Measurements from ENCODE around the gene FBXL20.

Gene FBXL20

GRCh38 chr17:39227364-39227919 lies 174.0 kb downstream of the FBXL20 start:
- H3K4me3 ChIP-seq (replicated peaks in 1 of 2; ENCODE audit: low read depth in 2 of 2, low read length in 2 of 2), result no peak overlapping the region
- TF ChIP-seq, protein P1, sequence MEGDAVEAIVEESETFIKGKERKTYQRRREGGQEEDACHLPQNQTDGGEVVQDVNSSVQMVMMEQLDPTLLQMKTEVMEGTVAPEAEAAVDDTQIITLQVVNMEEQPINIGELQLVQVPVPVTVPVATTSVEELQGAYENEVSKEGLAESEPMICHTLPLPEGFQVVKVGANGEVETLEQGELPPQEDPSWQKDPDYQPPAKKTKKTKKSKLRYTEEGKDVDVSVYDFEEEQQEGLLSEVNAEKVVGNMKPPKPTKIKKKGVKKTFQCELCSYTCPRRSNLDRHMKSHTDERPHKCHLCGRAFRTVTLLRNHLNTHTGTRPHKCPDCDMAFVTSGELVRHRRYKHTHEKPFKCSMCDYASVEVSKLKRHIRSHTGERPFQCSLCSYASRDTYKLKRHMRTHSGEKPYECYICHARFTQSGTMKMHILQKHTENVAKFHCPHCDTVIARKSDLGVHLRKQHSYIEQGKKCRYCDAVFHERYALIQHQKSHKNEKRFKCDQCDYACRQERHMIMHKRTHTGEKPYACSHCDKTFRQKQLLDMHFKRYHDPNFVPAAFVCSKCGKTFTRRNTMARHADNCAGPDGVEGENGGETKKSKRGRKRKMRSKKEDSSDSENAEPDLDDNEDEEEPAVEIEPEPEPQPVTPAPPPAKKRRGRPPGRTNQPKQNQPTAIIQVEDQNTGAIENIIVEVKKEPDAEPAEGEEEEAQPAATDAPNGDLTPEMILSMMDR (IDR thresholded peaks at IDR 0.05; ENCODE audit: low read depth, low read length), result no peak
- DNase-seq (ENCODE audit: low read depth in 2 of 2), result no peak

DNA sequence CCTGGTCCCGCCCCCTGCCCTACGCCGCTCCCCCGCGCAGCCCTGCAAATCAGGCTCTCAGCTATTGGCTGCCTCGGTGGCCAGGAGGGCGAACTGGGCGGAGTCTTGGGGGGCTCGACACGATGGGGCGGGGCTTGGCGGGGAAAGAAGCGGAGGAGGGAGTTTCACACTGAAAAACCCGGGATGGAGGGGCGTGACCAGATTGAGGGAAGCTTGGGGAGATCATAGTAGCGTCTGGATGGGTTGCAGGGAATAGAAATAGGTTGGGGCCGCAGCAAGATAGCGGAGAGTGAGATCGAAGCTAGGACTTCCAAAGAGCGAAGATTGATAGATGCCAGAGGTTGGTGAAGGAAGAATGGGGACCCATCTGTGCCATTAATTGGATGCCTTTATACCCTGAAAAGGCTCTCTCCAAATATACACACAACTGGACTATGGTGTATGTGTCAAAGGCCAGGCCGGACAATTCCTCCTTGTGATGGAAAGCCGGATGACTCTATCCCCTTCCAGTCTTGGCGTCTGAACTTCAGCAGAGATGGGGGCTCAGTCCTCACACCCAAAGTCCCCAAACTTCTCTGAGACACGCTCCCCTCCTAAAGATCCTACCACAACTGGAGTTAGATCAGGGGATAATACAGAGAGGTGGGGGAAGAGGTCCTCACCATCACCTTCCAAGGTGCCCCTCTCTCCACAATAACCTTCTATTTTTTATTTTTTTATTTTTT lies 175.3 kb downstream of the FBXL20 start:
- DNase-seq (ENCODE audit: low read depth in 2 of 2), result peak; percentile 23 to 64
- TF ChIP-seq, protein P1 (IDR thresholded peaks at IDR 0.05; ENCODE audit: low read depth, low read length), result no peak
- peak overlapping the region; percentile 36 to 42 for H3K4me3 ChIP-seq (replicated peaks in 1 of 2; ENCODE audit: low read depth in 2 of 2, low read length in 2 of 2)

GRCh38 chr17:39225308-39225958 lies 176.0 kb downstream of the FBXL20 start, which contains the start of gene STAC2:
TSS of gene STAC2 (minus strand) at chr17:39225945. CDS start at chr17:39225502, 443 bp downstream.
- TF ChIP-seq, protein P1 (IDR thresholded peaks at IDR 0.05; ENCODE audit: low read depth, low read length), result no peak
- DNase-seq (ENCODE audit: low read depth in 2 of 2), result no peak
- peak within 1 kb of the TSS; percentile 36 to 42 for H3K4me3 ChIP-seq (replicated peaks in 1 of 2; ENCODE audit: low read depth in 2 of 2, low read length in 2 of 2)

GRCh38 chr17:39224778-39225307 lies 176.6 kb downstream of the FBXL20 start:
- no peak for DNase-seq (ENCODE audit: low read depth in 2 of 2)
- TF ChIP-seq, protein P1 (IDR thresholded peaks at IDR 0.05; ENCODE audit: low read depth, low read length), result no peak
- H3K4me3 ChIP-seq (replicated peaks in 1 of 2; ENCODE audit: low read depth in 2 of 2, low read length in 2 of 2), result no peak overlapping the region

DNA sequence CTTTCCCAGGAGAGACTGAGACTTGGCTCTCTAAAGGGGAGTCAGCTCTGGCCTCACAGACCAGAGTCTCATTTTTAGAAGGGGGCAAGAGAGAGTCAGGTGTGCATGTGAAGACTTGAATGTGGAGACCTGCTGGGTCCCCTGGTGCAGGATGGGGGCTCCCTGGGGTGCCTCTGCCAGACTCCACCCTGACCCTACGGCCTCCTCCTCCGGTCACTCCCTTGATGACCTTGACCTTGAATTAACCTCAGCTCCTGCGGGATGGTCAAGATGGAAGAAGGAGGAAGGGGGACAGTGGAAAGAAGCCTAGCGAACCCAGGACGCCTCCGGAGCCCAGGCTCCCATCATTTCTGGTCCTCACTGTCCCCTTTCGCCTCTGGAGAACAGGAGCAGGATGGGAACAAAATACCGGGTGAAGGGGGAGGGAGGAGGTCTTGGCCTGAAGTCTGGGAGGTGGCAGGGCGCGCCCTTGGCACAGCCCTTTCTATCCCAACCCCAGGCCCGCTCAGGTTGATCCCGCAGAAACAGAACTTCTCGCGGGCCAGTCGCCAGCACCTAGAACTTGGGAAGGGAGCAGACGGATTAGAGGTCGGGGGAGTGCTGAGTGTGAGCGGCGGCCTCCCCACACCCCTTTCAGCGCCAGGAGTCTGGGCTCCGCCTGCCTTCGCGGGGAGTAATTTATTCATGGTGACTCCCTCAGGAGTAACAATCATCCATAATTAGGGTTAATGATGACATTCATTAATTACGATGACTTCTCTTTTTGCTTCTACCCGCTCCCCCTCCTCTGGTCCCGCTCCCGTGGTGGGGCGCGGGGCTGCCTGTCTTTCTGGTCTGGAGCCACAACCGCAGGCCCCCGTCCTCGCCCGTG lies 177.3 kb downstream of the FBXL20 start:
- no peak overlapping the region for H3K4me3 ChIP-seq (replicated peaks in 1 of 2; ENCODE audit: low read depth in 2 of 2, low read length in 2 of 2)
- no peak for DNase-seq (ENCODE audit: low read depth in 2 of 2)
- TF ChIP-seq, protein P1 (IDR thresholded peaks at IDR 0.05; ENCODE audit: low read depth, low read length), result no peak

All from cardiac fibroblast (primary cell).